SIG-M5 (cell line): ENCODE data around the gene SH3RF3.

Source experiments
- DNase-seq: peaks from one replicate; lab custom pipeline; 2025; lab: John Stamatoyannopoulos, UW

Gene SH3RF3

DNA sequence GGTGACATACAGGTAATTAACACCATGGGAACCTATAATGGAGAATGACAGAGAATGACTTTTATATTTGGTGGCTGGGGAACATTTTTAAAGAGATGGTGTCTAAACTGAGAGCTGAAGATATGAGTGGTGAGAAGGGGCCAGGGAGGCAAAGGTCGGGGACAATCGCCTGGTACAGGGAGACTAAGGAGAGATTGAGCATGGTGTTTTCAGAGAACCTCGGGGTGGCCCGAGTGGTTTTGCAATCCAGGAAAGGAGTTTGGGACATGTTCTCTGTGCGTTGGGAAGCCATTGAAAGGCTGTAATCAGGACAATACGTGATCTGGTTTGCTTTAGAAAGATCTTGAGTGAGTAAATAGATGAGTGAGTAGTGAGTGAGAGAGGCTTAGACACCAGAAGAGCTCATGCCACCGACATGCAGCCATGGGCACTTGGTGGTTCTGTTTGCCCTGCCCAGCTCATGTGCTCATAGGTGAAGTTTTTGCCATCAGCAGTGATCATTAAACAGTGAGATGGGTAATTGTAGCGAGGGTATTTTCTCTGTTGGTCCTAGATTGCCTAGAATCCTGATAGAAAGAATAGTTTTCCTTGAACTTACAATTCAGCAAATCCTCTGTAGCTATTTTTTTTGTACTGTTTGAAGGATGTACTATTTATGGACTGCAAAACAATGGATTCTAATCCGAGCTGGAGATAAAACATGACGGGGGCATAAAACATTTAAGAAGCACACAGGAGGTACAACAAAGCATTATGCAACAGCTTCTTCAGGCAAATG lies 114.7 kb downstream of the SH3RF3 start:
- DNase-seq = no peak

GRCh38 chr2:109244304-109244582 lies 115.2 kb downstream of the SH3RF3 start:
- DNase-seq = no peak

DNA sequence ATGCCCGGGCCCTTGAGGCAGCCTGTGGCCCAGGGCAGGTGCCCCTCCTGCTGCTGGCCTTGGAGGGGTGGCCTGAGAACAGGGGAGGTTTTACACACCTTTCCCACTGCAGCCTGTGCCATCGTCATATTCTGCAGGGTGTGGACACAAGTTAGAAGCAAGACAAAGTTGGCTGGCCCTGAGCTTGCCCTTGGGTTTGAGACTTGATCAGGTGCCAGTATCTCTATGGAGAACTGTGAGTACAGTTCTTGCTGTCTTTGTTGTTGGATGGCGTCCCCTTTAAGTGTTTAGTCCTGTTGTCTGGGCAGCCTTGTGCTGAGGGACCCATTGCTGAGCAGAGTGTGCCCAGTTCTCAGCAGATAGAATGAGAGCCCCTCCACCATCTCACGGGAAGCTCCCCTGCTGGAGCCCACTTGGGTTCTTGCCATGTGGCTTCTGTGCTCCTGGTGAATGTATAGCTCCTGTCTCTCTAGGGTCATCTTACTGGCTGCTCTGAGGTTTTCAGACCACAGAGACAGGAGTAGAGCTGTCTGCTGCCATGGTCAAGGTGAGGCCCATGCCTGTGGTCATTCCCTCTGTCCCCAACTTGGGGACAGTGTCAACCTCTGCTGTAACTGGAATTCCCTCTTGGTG lies 115.9 kb downstream of the SH3RF3 start:
- no peak for DNase-seq

DNA sequence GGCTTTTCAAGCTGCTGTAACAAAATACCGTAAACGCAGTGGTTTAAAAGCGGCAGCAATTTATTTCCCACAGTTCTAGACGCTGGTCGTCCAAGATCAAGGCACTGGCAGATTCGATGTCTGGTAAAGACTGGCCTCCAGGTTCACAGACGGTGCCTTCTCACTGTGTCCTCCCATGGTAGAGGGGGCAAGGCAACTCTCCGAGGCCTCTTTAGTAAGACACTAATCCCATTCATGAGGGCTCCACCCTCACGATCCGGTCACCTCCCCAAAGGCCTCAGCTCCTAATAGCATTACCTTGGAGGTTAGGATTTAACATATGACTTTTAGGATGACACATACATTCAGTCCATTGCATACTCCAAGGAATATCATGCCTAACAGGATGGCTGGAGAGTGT lies 117.2 kb downstream of the SH3RF3 start:
- DNase-seq = no peak

DNA sequence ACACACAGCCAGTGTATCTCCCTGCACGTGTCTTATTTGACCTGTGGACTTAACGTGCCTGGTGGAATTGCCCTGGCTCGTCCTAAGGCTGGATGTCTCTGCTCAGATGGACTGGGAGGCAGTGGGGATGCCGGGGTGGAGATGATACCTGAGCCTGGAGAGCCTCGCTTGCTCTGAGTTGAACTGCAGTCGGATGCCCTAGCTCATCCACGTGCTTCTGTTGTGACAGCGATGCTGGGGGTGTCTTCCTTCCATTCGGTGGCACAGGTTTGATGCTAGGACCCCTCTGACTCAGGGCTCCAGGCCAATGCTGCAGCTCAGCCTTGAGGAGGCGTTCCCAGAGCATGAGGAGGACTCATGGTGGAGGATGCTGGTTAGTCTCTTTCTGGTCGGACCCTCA lies 117.6 kb downstream of the SH3RF3 start:
- DNase-seq = no peak

- DNase-seq = no peak
Measured at GRCh38 chr2:109247340-109247739, 118.3 kb downstream of the SH3RF3 start.

GRCh38 chr2:109247812-109248211 lies 118.8 kb downstream of the SH3RF3 start:
- DNase-seq = no peak

DNA sequence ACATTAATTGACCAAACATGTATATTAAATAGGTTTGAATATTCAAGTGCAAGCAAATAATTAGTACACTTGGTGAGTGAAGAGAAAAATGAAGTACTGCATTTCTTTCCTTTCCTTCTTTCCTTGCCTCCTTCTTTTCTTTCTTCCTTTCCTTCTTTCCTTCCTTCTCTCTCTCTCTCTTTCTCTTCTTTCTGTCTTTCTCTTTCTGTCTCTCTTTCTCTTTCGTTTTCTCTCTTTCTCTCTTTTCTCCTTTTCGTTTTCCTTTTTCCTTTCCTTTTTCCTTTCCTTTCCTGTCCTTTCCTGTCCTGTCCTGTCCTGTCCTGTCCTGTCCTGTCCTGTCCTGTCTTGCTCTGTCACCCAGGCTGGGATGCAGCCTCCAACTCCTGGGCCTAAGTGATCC lies 119.6 kb downstream of the SH3RF3 start:
- DNase-seq = no peak

DNA sequence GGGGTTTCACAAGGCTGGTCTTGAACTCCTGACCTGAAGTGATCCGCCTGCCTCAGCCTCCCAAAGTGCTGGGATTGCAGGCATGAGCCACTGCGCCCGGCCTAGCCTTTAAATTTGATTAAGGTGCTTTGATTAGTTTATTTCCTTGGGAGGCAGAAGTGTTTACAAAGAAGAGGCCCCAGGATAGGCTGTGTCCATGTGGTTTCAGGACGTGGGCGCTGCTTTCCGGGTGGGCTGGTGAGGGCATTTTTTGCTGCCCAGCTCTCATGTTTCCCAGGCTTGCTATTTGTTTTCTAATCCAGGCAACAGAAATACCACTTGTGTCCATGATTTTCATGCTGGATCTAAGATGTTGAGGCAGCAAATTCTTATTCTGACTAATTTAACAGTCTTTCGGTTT lies 124.2 kb downstream of the SH3RF3 start:
- no peak for DNase-seq

- DNase-seq = no peak
Measured at GRCh38 chr2:109254174-109254904, 125.3 kb downstream of the SH3RF3 start.

GRCh38 chr2:109255654-109256053 lies 126.6 kb downstream of the SH3RF3 start:
- no peak for DNase-seq

- DNase-seq = no peak
Measured at GRCh38 chr2:109256111-109256510, 127.1 kb downstream of the SH3RF3 start.

DNA sequence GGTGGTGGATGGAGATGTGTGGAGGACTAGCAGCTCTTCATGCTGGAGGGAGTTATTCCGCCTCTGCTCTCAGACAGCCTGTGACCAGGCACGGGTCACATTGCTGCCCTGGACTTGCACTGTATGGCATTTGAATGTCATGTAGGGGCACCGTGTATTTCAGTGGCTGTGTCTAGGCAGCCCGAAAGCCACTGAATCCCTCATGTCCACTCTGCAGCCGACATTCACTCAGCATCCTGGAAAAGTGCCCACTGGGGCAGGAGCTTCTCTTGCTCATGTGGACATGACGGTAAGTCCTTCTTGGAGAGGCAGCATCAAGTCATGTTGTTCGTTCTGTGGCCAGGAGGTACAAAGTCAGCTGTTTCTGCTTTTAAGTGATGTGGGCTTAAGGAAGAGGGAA lies 127.9 kb downstream of the SH3RF3 start:
- no peak for DNase-seq

DNA sequence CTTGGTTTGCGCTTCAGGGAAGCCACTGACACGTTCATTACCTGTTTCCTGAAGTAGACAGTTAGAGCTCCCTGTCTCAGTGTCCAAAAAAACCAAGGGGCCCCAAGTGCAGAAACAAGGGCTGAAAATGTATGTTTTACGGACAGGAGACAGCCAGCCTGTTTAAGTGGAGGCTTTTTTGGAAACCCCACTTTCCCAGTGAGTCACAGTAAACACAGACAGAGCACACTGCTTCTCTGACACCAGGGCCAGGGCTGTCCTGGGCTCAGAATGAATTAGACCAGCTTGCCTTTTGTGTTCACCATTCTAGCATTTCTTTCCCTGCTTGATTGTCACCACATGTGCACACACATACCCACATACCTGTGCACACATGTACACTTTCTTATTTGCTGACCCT lies 128.6 kb downstream of the SH3RF3 start:
- no peak for DNase-seq

GRCh38 chr2:109258376-109258775 lies 129.4 kb downstream of the SH3RF3 start:
- no peak for DNase-seq

- no peak for DNase-seq
Measured at GRCh38 chr2:109258905-109259540, 130.0 kb downstream of the SH3RF3 start.

DNA sequence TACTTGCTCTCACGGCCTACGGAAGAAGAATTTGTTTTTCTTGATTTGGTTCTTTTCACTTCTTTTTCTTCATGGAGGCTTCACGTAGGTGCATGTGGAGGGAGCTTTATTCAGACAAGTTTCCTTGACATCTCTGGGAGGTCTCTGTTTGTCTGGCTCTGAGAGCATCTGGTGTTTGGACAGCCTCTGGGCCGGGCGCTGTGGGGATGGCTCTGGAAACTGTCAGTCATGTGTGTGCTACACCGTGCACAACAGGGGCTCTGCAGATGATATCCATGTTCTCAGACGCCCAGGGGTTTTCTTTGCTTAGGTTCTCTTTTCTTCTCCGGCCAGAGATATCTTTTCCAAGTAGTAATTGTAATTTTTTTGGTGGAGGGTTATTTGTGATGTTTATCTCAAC lies 130.7 kb downstream of the SH3RF3 start:
- DNase-seq = no peak

DNA sequence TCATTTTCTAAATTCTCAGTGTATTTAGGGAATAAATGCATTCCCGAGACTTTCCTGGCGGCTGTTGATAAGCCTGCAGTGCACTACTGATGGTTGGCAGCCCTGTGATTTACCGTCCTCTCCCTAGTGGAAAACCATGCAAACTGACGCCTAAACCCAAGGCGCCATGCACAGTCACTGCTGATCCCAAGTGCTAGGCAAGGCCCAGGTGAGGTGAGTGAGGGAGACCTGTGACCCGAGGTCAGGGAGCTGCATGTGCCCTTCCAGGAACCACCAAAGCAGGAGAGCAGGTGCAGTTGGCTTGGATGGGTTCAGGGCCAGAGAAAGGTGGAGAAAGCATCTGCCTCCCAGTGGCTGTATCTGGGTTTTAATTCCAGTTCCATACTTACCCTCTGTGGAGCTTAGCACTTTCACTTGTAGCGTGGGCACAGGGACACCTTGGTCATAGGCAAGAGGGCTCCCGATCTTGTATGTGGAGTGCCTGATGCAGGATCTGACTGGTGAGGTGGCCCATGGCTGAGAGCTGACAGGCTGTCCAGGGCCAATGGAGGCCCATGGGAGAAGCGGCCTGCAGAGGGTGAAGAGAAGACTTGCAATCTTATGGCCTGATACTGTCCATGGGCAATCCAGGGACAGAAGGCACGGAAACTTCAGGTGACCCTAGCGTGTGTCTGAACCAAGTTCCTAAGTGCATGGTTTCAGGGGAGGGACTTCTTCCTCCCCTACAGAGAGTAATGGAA lies 131.3 kb downstream of the SH3RF3 start:
- DNase-seq = no peak

- DNase-seq = no peak
Measured at GRCh38 chr2:109260886-109261700, 132.1 kb downstream of the SH3RF3 start.

GRCh38 chr2:109261906-109262631 lies 133.1 kb downstream of the SH3RF3 start:
- no peak for DNase-seq
